ENCODE measurements around the gene FOLR1. TPM values are rescaled to one million over a fixed set of nuclear protein-coding genes. Genes with fewer than 3 reads are reported as not detected.
A peak's percentile ranks its signal among the peaks of the same experiment; 100 is the strongest.

The FOLR1 gene
- total and polyA plus RNA-seq, 9 of the 15 experiments (the other 6 are each of a cell fraction or from before 2014, with no cell fraction given), result 0.22 to 2.3 (median 1.0) TPM

DNA sequence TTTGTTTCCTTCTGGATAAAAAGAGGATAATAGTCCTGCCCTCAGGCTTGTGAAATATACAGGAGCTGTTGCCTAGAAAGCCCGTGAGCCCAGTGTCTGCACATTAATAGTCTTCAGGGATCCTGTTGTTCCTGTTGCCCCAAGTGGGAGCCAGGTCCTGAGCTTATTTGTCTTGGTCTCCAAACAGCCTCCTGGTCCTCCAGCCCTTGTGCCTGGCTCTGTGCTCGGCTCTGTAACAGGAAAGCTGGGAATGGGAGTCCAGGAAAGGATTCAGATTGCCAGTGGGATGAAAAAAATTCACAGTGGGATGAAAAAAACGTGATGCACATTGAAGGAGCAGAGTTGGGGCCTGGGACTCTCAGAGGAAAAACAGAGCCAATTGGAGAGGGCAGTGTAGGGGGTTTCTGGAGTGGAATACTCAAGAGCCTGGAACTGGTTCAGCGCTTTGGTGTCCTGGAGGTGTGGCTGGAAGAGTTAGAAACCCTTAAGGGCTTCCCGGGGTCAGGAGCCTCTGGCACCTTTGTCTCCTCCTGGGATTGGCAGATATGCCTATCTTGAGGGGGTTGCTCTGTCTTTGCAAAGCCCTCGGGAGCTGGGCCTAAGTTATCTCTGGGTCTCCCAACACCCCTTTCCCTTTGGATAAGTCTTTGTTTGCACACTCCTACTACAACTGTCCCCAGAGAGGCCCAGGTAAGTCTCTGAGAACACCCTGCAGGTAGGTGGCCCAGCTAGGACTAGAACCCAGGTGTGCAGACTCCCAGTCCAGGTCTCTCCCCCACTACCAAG lies 30.4 kb downstream of the FOLR1 start:
- in situ Hi-C loops (cut with MboI) (no loop called here), intact Hi-C loops (cut with micrococcal nuclease) (no loop called here)
- FAIRE-seq, result no peak
- Histone ChIP-seq H2AFZ (ENCODE audit: low read depth, low read length) (peak overlapping the region; percentile 82), H3K4me3 (peak overlapping the region; percentile 84), H3K79me2 (ENCODE audit: control insufficient read depth, insufficient read depth, low read length) (peaks cover 27% of the 10 kb centered on the region), H3K4me2 (ENCODE audit: insufficient read depth, low read length) (peak overlapping the region; percentile 87), H3K9ac (ENCODE audit: insufficient read depth in 1 of 2, low read depth in 2 of 2, low read length in 2 of 2) (peak overlapping the region; percentile 72 to 96; a peak in 3 of 4 replicates), H3K9me1 (ENCODE audit: control insufficient read depth, insufficient read depth, low read length) (peaks cover 5% of the 10 kb centered on the region), H3K4me1 (replicated peaks in 1 of 2; ENCODE audit: control insufficient read depth in 2 of 2, insufficient read depth in 2 of 2, low read length in 2 of 2) (peaks cover 32 to 42% of the 10 kb centered on the region in 2 experiments), H4K20me1 (replicated peaks; ENCODE audit: control insufficient read depth, insufficient read depth, low read length) (no peaks in the 10 kb centered on the region), H3K27ac (ENCODE audit: extremely low read depth, low read depth, low read length) (peak overlapping the region; percentile 88), H3K27me3 (ENCODE audit: control insufficient read depth in 2 of 2, insufficient read depth in 2 of 2, low read length in 2 of 2) (no peaks in the 10 kb centered on the region), H3K9me3 (replicated peaks; ENCODE audit: control insufficient read depth, insufficient read depth, low read depth, low read length) (no peaks in the 10 kb centered on the region), H3K36me3 (ENCODE audit: control insufficient read depth, insufficient read depth, low read length) (peaks cover 12% of the 10 kb centered on the region; the same call in 2 of the 3 replicates)
- 20% methylated on average over 6 of the region's 6 CpGs for WGBS (ENCODE audit: insufficient coverage, low coverage, missing lambda C conversion rate)
- TSS peak; percentile 78 for BruUV-seq (replicated peaks)
- peak in 3 of 4 experiments; percentile 15 to 56 (median 16) for DNase-seq (ENCODE audit: extremely low read depth in 1 of 4, low spot score in 3 of 4)
- ChIA-PET POLR2A (interaction anchor here (0.6 to 2.1 kb wide), 8 partner anchors 15 to 198 kb away, joined by 3 to 9 read pairs (median 4); no protein-coding TSS in a partner anchor), CTCF (ENCODE audit: low intra/inter-chr PET ratio) (no interaction called here)
- ATAC-seq, result no peak
- no peak for TF ChIP-seq HNRNPH1 (optimal IDR thresholded peaks at IDR 0.05; ENCODE audit: low read depth, low read length)
- no peak for TF ChIP-seq CHD7 (IDR thresholded peaks at IDR 0.05; ENCODE audit: low read depth, low read length)
- no peak for TF ChIP-seq CTCFL (IDR thresholded peaks at IDR 0.05; ENCODE audit: borderline replicate concordance, insufficient read depth, low read depth, low read length, poor library complexity, severe bottlenecking)
- TF ChIP-seq CREB1 (IDR thresholded peaks at IDR 0.05), result no peak
- no peak for TF ChIP-seq CREB1 (CRISPR knock-in tag; IDR thresholded peaks at IDR 0.05)
- no peak for TF ChIP-seq ZNF707 (CRISPR knock-in tag; conservative IDR thresholded peaks at IDR 0.05)
- TF ChIP-seq ZNF3 (CRISPR knock-in tag; IDR thresholded peaks at IDR 0.05), result no peak
- TF ChIP-seq OTX1 (CRISPR knock-in tag; IDR thresholded peaks at IDR 0.05), result no peak

Measured in K562 (cell line).